GM13977 (cell line): Measurements from ENCODE around the gene ABT1.

Source experiments
- DNase-seq: peaks from one replicate; pipeline ENCODE4 v3.0.0; 2012; ENCODE audit warnings: low spot score
- CTCF ChIP-seq: IDR thresholded peaks from 2 replicates; pipeline ENCODE4 v1.5.1; 2012; ENCODE audit warnings: mild to moderate bottlenecking, control low read depth; ENCODE audit not compliant: insufficient read depth; ENCODE audit errors: extremely low read depth, missing control alignments
- in situ Hi-C: fragments of 300-500 bp; cut with MboI; formaldehyde crosslinking; loops from one replicate; pipeline ENCODE4 v1.12.0; 2022; ENCODE audit warnings: low sequenced_read_pairs, low pct_unique_long_range_greater_than_20kb, mixed read lengths, inconsistent platforms; ENCODE audit not compliant: unreplicated experiment

ABT1 gene

GRCh38 chr6:26594730-26595632, 1.8 kb upstream of the ABT1 start:
- DNase-seq: no peak
- in situ Hi-C loops: no loop called here
- no peak for TF ChIP-seq CTCF

- peak; percentile 95 for TF ChIP-seq CTCF
- DNase-seq: peak; percentile 74
- in situ Hi-C loops: no loop called here
Measured at GRCh38 chr6:26595669-26596269, 984 bp upstream of the ABT1 start.

GRCh38 chr6:26597389-26597766, 625 bp downstream of the ABT1 start:
- in situ Hi-C loops: no loop called here
- no peak for TF ChIP-seq CTCF
- no peak for DNase-seq

- no peak for DNase-seq
- in situ Hi-C loops: no loop called here
- TF ChIP-seq CTCF: no peak
Measured at GRCh38 chr6:26597821-26598220, 1.1 kb downstream of the ABT1 start.

GRCh38 chr6:26598267-26598666, 1.5 kb downstream of the ABT1 start:
- TF ChIP-seq CTCF: no peak
- no peak for DNase-seq
- in situ Hi-C loops: no loop called here

- in situ Hi-C loops: no loop called here
Measured at GRCh38 chr6:26599134-26599533, 2.4 kb downstream of the ABT1 start.

More at GRCh38 chr6:26599134-26599533, 2.4 kb downstream of the ABT1 start:
- no peak for DNase-seq
- TF ChIP-seq CTCF: no peak
